Measurements from ENCODE around the gene KDM1A. TPM values are rescaled to one million over a fixed set of nuclear protein-coding genes. Genes with fewer than 3 reads are reported as not detected.
"Not testable (repeated sequence)": the region's sequence is repeated elsewhere in the genome, so short reads cannot be mapped to it uniquely, and the experiment has no call there.

Gene KDM1A
- total RNA-seq, 1 donor from 2014 or later, result 28.7 TPM

- TF ChIP-seq CTCF (IDR thresholded peaks at IDR 0.05), result no peak
Observed at GRCh38 chr1:22975694-22976093, 43.6 kb upstream of the KDM1A start.

GRCh38 chr1:22976127-22976460 lies 43.2 kb upstream of the KDM1A start:
- Histone ChIP-seq H3K27me3 (no peaks in the 10 kb centered on the region), H3K27ac (no peak overlapping the region), H3K4me3 (no peak overlapping the region), H3K9me3 (no peaks in the 10 kb centered on the region), H3K4me1 (no peaks in the 10 kb centered on the region), H3K36me3 (no peaks in the 10 kb centered on the region)
- no peak for TF ChIP-seq CTCF (IDR thresholded peaks at IDR 0.05)
- intact Hi-C loops (cut with DNase I), result loop anchor here (5.0 kb wide), 1 partner anchor 211 kb away; no protein-coding TSS in a partner anchor
- no peak for DNase-seq (ENCODE audit: low spot score in 2 of 2)

More at GRCh38 chr1:22975694-22976093, 43.6 kb upstream of the KDM1A start:
- H3K36me3 ChIP-seq, result no peaks in the 10 kb centered on the region
- intact Hi-C loops (cut with DNase I), result loop anchor here (5.0 kb wide), 1 partner anchor 212 kb away; no protein-coding TSS in a partner anchor
- H3K27ac ChIP-seq, result no peak overlapping the region
- H3K9me3 ChIP-seq, result no peaks in the 10 kb centered on the region
- DNase-seq (ENCODE audit: low spot score in 2 of 2), result no peak
- no peak overlapping the region for H3K4me3 ChIP-seq
- H3K27me3 ChIP-seq, result no peaks in the 10 kb centered on the region
- H3K4me1 ChIP-seq, result no peaks in the 10 kb centered on the region

DNA sequence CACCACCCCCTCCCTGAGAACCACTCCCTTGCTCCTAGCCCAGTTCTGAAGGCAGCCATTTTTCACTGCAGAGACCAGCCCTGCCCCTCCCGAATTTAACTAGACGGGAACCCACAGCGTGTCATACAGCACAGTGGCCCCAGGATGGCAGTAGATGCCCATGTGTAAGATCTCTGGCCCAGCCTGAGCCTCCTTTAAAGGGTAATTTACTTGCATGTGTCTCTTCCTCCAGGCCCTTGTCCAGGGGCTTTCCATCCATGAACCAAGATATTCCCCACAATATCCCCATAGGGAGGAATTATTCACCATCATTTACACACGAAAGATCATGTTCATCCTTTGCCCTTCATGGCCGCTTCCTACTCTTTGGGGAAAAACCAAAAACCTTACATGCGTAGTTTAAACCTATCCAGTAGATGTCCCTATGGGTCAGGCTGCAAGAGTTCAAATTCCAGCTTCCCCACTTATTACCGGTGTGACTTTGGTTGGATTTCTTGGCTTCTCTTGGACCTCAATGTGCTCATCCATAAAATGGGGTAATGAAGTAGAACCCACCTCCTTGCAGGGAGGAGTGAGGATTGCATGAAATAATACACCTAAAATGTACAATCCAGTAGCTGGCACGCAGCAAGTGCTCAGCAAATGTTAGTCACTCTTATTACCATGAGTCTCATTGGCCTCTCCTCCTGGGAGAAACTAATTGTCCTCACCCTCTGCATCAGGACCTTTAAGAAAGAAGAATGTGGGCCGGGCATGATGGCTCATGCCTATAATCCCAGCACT lies 42.6 kb upstream of the KDM1A start:
- Histone ChIP-seq H3K4me1 (no peaks in the 10 kb centered on the region), H3K27ac (no peak overlapping the region), H3K4me3 (no peak overlapping the region), H3K36me3 (no peaks in the 10 kb centered on the region), H3K27me3 (no peaks in the 10 kb centered on the region), H3K9me3 (no peaks in the 10 kb centered on the region)
- TF ChIP-seq CTCF (IDR thresholded peaks at IDR 0.05), result peak in 2 of 3 experiments; percentile 61 to 62
- intact Hi-C loops (cut with DNase I), result loop anchor here (5.0 kb wide), 1 partner anchor 211 kb away; no protein-coding TSS in a partner anchor
- peak in 1 of 2 donors; percentile 70 for DNase-seq (ENCODE audit: low spot score in 2 of 2)

GRCh38 chr1:22978299-22978698 lies 41.0 kb upstream of the KDM1A start:
- no peaks in the 10 kb centered on the region for H3K27me3 ChIP-seq
- TF ChIP-seq CTCF (IDR thresholded peaks at IDR 0.05), result no peak
- H3K4me1 ChIP-seq, result no peaks in the 10 kb centered on the region
- H3K27ac ChIP-seq, result no peak overlapping the region
- H3K9me3 ChIP-seq, result no peaks in the 10 kb centered on the region
- no peaks in the 10 kb centered on the region for H3K36me3 ChIP-seq
- no peak for DNase-seq (ENCODE audit: low spot score in 2 of 2)
- H3K4me3 ChIP-seq, result no peak overlapping the region
- intact Hi-C loops (cut with DNase I), result loop anchor here (5.0 kb wide), 1 partner anchor 209 kb away; no protein-coding TSS in a partner anchor

DNA sequence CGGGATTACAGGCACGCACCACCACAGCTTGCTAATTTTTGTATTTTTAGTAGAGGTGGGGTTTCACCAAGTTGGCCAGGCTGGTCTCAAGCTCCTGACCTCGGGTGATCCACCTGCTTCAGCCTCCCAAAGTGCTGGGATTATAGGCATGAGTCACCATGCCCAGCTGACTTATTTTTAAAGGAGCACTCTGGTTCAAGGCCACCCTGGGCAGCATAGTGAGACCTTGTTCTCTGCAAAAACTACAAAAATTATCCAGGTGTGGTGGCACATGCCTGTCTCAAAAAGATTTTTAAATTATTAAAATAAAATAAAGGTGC lies 38.8 kb upstream of the KDM1A start:
- H3K4me1 ChIP-seq; H3K27ac ChIP-seq; DNase-seq (ENCODE audit: low spot score in 2 of 2); H3K9me3 ChIP-seq; H3K27me3 ChIP-seq; H3K4me3 ChIP-seq; intact Hi-C loops (cut with DNase I); H3K36me3 ChIP-seq: not testable (repeated sequence)

- no peaks in the 10 kb centered on the region for H3K36me3 ChIP-seq
- H3K4me3 ChIP-seq, result no peak overlapping the region
- DNase-seq (ENCODE audit: low spot score in 2 of 2), result no peak
- no peak for TF ChIP-seq CTCF (IDR thresholded peaks at IDR 0.05)
- intact Hi-C loops (cut with DNase I), result no loop called here
- H3K27ac ChIP-seq, result no peak overlapping the region
- H3K27me3 ChIP-seq, result no peaks in the 10 kb centered on the region
- H3K9me3 ChIP-seq, result no peaks in the 10 kb centered on the region
- H3K4me1 ChIP-seq, result no peaks in the 10 kb centered on the region
Observed at GRCh38 chr1:22983944-22984343, 35.3 kb upstream of the KDM1A start.

- H3K27ac ChIP-seq; H3K9me3 ChIP-seq; H3K4me1 ChIP-seq; H3K27me3 ChIP-seq; H3K4me3 ChIP-seq; H3K36me3 ChIP-seq; DNase-seq (ENCODE audit: low spot score in 2 of 2); intact Hi-C loops (cut with DNase I): not testable (repeated sequence)
Observed at GRCh38 chr1:22992384-22992783, 26.9 kb upstream of the KDM1A start.

DNA sequence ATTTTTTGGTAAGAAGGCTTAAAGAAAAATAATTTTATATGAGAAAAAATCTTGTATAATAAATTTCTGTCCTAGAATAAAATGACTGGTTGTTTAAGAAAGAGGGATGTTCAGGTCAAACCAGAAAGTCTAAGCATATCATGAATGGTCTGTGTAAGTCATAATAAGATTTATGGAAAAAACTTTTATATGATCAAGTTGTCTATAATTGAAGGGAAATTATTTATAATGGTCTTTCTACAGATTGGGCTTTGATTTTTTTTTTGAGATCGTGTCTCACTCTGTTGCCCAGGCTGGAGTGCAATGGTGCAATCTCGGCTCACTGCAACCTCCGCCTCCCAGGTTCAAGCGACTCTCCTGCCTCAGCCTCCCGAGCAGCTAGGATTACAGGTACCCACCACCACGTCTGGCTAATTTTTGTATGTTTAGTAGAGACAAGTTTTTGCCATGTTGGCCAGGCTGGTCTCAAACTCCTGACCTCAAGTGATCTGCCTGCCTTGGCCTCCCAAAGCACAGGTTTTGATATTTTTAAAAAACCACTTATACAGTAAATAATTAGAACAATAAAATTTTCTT lies 26.0 kb upstream of the KDM1A start:
- intact Hi-C loops (cut with DNase I), result not testable (repeated sequence)

More for the DNA sequence above, 26.0 kb upstream of the KDM1A start:
- H3K36me3 ChIP-seq; H3K9me3 ChIP-seq; H3K27ac ChIP-seq; H3K4me3 ChIP-seq; H3K27me3 ChIP-seq; DNase-seq (ENCODE audit: low spot score in 2 of 2); H3K4me1 ChIP-seq: not testable (repeated sequence)

All from ascending aorta (tissue), 2 donors.